HAP-1 (cell line): ENCODE data around the gene SERPIND1.

Experiments
- DNase-seq, 2 experiments: peaks; one replicate each; pipeline ENCODE4 v3.0.0-alpha.2; 2016 to 2020; ENCODE audit warnings: low spot score in 2 of 2
- H3K27me3 ChIP-seq: fragments of 250-450 bp; sonication (Bioruptor Pico); 2 replicates; pipeline ENCODE4 v1.5.1; 2020; ENCODE audit warnings: low read depth, mild to moderate bottlenecking, moderate library complexity
- H3K36me3 ChIP-seq: fragments of 250-450 bp; sonication (Bioruptor Pico); replicated peaks from 2 replicates; pipeline ENCODE4 v1.5.1; 2020; ENCODE audit warnings: mild to moderate bottlenecking
- H3K4me1 ChIP-seq: fragments of 250-450 bp; sonication (Bioruptor Pico); 2 replicates; pipeline ENCODE4 v1.5.1; 2020; ENCODE audit warnings: mild to moderate bottlenecking
- H3K4me3 ChIP-seq: fragments of 250-450 bp; sonication (Bioruptor Pico); 2 replicates; pipeline ENCODE4 v1.5.1; 2020; ENCODE audit warnings: mild to moderate bottlenecking, moderate library complexity
- H3K9me3 ChIP-seq: fragments of 250-450 bp; sonication (Bioruptor Pico); 2 replicates; pipeline ENCODE4 v1.5.1; 2020; ENCODE audit warnings: mild to moderate bottlenecking, moderate library complexity
- in situ Hi-C: fragments of 300-500 bp; cut with MboI; formaldehyde crosslinking; loops from 3 replicates; pipeline ENCODE4 v1.14.3; 2020; ENCODE audit warnings: low sequenced_read_pairs, inconsistent platforms, mixed read lengths

SERPIND1 gene

DNA sequence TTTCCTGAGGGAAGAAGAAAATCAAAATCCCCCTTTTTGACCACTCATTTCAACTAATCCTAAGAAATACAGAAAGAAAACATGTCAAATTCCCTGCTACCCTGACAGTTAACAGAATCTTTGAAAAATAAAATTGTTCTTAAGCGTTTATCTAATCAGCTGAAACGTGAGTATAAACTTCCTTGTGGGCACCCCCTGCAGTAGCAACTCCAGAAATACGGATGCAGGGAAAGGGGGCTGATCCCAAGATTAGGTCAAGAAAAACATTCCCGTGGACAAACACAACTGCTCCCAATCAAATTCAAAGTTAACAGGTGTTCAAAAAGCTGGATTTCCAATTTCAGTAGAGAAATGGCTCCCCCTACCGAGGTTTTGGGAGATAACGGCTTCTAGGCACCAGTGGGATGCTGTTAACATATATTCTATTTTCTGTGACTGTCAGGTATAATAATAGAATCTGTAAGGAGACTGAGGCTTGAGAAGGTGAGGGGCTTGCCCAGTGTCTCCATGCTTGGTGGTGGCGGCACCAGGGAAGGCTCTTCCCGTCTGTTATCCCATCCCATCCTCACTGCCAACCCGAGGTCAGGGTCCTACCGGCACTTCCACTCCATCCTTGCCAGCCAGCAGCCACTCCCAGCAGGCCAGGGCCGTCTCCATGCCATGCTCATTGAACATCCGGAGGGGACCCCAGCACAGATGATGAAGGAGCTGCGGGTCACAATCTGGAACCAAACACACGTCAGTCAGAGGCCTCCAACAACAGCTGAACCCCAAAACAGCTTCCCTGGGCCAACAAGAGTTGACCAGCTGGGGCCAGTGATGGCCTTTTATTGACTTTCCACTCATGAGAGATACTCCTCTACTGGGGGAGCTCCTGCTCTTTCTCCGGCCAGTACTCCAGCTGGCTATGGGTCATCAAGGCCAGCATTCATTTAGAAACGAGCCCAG, 32.0 kb upstream of the SERPIND1 start:
- Histone ChIP-seq H3K4me3 (no peak overlapping the region), H3K27me3 (no peaks in the 10 kb centered on the region), H3K36me3 (peaks cover 22% of the 10 kb centered on the region), H3K9me3 (no peaks in the 10 kb centered on the region), H3K4me1 (no peaks in the 10 kb centered on the region)
- in situ Hi-C loops: no loop called here
- peak; percentile 32 to 68 for DNase-seq

DNA sequence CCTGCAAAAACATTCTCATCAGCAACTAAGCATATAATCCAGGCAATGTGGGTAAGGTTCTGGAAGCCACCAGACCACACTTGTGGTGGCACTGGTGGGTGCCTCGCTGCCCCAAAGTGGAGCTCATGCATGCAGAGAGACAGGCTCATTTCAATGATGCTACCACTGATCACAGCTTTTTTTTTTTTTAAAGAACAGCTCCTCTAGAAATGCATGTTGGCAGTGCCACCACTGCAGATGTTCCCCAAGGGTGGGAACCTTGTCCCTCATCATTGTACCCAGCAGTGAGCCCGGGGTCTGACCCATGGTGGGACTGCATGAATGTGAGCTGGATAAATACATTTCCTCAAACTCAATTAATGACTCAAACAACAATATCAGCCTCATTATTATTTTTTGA, 31.1 kb upstream of the SERPIND1 start:
- in situ Hi-C loops: no loop called here
- no peaks in the 10 kb centered on the region for H3K9me3 ChIP-seq
- H3K4me1 ChIP-seq: no peaks in the 10 kb centered on the region
- H3K27me3 ChIP-seq: no peaks in the 10 kb centered on the region
- peaks cover 22% of the 10 kb centered on the region for H3K36me3 ChIP-seq
- no peak overlapping the region for H3K4me3 ChIP-seq
- DNase-seq: no peak

DNA sequence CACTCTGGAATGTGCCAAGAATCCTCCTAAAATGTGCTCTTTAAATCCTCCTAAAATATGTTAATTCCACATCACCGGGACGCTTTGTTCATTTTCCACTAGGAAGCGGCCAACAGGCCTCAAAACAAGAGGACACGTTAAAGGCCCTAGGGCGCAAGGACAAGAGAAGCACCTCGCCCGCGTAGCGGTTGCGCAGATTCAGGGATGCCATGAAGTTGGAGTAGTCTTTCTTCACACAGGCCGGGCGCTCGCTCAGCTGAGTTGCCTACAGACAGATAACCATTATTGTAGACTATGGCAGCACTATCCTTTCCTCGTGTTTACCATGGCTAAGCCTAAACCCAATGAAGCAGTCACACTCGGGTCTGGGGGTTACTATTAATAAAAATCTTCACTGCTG, 29.5 kb upstream of the SERPIND1 start:
- in situ Hi-C loops: no loop called here
- Histone ChIP-seq H3K4me3 (no peak overlapping the region), H3K9me3 (no peaks in the 10 kb centered on the region), H3K27me3 (no peaks in the 10 kb centered on the region), H3K36me3 (peaks cover 22% of the 10 kb centered on the region), H3K4me1 (no peaks in the 10 kb centered on the region)
- peak; percentile 7 to 33 for DNase-seq

DNA sequence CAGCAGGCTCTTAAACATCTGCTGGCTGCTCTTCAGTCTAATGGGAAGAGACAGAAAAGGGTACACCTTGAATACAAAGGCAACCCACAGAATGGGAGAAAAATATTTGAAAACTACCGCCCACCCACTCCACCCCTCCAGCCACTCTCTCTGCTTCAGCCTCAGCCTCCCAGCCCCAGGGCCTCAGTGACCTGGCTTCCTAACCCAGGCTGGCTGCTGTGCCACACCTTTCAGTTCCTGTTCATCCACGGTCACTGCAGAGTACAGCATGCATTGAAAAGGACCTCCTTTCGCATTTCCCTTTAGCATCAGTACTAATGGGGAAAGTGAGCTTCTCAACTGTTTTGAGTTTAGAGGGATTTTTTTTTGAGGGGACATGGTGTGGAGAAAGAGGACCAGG, 28.8 kb upstream of the SERPIND1 start:
- Histone ChIP-seq H3K9me3 (no peaks in the 10 kb centered on the region), H3K36me3 (peaks cover 22% of the 10 kb centered on the region), H3K27me3 (no peaks in the 10 kb centered on the region), H3K4me1 (no peaks in the 10 kb centered on the region), H3K4me3 (no peak overlapping the region)
- in situ Hi-C loops: no loop called here
- DNase-seq: no peak

DNA sequence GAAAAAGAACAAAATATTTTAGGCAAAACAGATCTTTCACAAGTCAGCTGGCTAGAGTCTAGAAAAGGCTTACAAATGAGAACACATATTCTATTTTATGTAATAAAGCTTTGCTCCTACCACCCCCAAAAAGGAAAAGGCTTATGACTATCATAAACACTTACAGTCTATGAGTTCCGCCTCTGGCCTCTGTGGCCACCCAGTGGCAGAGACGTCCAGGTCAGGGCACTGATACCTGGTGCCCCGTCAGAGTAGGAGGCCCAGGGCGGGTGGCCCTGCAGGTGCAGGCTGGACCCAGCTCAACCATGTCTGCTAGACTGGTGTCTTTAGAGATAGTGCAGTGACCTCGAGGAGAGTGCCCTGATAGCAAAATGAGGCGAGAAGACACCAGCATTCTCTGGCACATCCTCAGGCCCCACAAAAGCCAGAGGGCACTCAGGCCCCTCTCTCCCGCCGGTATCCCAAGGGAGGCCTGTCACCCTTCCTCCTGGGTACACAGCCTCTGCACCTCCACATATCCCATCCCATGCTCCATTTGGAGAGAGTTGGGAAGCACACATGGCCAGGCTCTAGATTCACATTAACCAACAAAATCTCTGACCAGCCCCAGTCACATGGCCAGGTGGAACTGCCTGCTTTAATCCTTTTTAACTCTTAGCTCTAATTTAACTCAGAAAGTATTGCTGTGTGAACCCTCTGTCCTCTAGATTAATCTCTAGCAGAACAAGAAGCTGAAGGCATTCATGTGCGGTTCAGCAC, 27.3 kb upstream of the SERPIND1 start:
- in situ Hi-C loops: no loop called here
- peaks cover 24% of the 10 kb centered on the region for H3K36me3 ChIP-seq
- no peaks in the 10 kb centered on the region for H3K9me3 ChIP-seq
- no peak overlapping the region for H3K4me3 ChIP-seq
- DNase-seq: no peak
- no peaks in the 10 kb centered on the region for H3K27me3 ChIP-seq
- H3K4me1 ChIP-seq: no peaks in the 10 kb centered on the region

DNA sequence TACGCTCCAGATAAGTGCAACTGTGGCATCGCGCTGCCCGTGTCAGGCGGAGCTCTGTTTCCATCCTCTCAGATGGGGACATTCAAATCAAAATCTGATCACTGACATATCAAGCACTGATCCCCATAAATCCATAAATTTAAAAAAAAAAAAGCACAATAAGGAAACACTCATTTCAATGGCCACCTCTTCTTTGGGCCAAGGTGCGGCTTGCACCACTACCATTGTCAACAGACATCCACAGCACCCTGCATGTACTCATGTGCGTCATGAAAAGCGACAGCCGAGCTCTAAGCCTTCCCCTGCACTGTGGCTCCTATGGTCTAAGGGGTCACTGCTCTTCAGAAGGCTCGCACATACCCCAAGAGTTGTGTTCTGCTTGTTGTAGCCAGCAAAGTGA, 26.7 kb upstream of the SERPIND1 start:
- H3K4me3 ChIP-seq: no peak overlapping the region
- H3K9me3 ChIP-seq: no peaks in the 10 kb centered on the region
- no peaks in the 10 kb centered on the region for H3K27me3 ChIP-seq
- no peak for DNase-seq
- in situ Hi-C loops: no loop called here
- H3K36me3 ChIP-seq: peaks cover 24% of the 10 kb centered on the region
- no peaks in the 10 kb centered on the region for H3K4me1 ChIP-seq

DNA sequence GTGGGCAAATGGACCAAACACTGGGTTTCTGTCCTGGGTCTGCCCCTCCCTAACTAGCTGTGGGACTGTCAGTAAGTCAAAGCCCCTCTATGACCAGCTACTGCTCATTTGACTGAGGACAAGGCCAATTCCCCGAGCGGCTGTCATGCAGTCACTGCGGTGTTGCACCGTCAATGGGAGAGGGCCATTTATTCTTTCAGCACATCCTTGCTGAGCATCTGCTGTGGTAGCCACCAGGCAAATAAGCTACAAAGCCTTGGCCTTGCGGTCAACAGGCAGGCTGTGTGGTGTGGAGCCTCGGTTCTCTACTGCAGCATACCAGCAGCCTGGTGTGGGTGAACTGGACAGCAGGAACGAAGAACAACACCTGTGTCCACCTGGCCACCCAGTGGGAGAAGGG, 25.8 kb upstream of the SERPIND1 start:
- in situ Hi-C loops: no loop called here
- Histone ChIP-seq H3K4me1 (no peaks in the 10 kb centered on the region), H3K36me3 (peaks cover 27% of the 10 kb centered on the region), H3K4me3 (no peak overlapping the region), H3K9me3 (no peaks in the 10 kb centered on the region), H3K27me3 (no peaks in the 10 kb centered on the region)
- DNase-seq: no peak

DNA sequence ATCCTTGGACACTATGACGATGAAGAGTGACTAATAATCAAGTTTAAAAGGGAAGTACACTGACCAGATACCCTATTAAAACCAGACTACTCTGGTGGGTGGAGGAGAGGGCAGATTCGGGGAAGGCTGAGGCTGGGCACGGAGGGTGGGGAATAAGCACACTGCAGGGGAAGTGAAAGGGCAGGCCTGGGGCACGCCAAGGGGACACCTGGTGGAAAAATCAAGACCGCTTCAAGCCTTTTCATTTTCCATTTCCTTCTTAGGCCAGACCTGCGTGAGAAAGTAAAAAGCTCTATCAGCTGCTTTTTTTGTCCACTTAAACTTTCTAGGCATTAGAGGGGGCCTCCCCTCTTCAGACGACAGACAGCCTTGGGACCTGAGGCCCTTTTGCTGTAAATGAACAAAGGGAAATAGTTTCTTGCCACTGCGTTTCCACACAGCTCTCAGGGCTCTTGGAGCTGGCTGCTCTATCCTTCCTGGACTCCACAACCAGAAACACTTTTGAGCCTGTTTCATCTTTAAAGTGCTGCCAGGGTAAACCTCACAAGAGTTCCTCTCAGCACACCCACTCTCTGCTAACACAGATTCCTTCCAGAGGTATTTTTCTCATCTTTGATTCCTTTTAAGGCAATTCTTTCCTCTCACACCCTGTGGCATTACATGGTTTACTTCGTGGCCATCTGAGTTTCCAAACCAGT, 25.0 kb upstream of the SERPIND1 start:
- H3K9me3 ChIP-seq: no peaks in the 10 kb centered on the region
- H3K4me1 ChIP-seq: no peaks in the 10 kb centered on the region
- H3K4me3 ChIP-seq: no peak overlapping the region
- no peaks in the 10 kb centered on the region for H3K27me3 ChIP-seq
- no peak for DNase-seq
- peaks cover 27% of the 10 kb centered on the region for H3K36me3 ChIP-seq
- in situ Hi-C loops: no loop called here

DNA sequence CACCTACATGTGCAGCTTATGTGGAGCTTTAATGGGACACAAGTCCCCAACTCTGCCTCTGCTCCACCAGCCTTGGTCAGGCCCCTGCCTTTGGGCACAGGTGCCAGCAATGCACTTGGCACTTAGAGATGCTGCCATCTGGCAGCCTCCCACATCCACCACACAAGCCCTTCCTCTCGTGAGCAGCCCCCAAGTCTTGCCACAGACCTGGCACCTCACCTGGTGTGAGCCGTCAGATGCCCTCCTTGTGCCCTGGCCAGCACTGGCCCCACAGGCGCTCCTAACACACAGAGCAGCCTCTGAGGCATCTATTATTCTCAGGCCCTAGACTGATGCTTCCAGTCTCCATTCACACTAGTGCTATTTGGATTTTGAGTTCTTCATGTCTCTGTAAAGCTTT, 24.5 kb upstream of the SERPIND1 start:
- H3K4me1 ChIP-seq: no peaks in the 10 kb centered on the region
- H3K27me3 ChIP-seq: no peaks in the 10 kb centered on the region
- in situ Hi-C loops: no loop called here
- H3K4me3 ChIP-seq: no peak overlapping the region
- no peak for DNase-seq
- H3K9me3 ChIP-seq: no peaks in the 10 kb centered on the region
- peaks cover 26% of the 10 kb centered on the region for H3K36me3 ChIP-seq

DNA sequence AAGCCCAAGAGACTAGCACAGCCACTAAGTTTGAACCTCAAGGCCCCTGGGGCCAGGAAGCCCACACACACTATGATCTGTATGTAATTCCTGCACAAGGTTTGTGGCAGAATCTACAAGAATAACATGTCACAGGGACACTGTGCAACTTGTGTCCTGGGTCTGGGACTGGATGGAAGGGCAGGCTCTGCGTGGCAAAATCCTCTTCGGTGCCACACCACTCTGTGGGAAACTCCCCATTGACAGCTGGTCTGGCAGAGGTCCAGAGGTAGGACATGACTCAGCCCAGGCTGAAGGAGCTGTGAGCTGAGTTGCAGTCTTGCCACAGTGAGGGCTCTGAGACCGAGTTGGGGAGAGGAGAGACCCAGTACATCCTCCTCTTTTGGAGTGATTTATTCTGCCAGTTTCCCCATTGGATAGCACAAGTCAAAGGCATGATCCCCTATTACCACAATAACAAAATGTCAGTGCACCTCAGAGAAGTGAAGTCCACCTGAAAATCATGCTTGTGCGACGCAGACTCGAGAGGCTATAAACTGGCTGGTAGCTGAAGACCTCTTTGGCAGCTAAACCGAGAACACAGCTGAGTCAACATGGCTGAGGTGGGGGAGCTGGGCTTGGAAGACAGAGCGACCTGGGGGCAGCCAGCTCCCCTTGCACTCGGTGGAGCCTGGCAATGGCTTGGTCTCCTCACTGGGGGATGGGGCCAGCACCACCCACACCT, 23.3 kb upstream of the SERPIND1 start:
- Histone ChIP-seq H3K27me3 (no peaks in the 10 kb centered on the region), H3K4me1 (no peaks in the 10 kb centered on the region), H3K4me3 (no peak overlapping the region), H3K36me3 (peaks cover 19% of the 10 kb centered on the region), H3K9me3 (no peaks in the 10 kb centered on the region)
- DNase-seq: no peak
- in situ Hi-C loops: no loop called here

DNA sequence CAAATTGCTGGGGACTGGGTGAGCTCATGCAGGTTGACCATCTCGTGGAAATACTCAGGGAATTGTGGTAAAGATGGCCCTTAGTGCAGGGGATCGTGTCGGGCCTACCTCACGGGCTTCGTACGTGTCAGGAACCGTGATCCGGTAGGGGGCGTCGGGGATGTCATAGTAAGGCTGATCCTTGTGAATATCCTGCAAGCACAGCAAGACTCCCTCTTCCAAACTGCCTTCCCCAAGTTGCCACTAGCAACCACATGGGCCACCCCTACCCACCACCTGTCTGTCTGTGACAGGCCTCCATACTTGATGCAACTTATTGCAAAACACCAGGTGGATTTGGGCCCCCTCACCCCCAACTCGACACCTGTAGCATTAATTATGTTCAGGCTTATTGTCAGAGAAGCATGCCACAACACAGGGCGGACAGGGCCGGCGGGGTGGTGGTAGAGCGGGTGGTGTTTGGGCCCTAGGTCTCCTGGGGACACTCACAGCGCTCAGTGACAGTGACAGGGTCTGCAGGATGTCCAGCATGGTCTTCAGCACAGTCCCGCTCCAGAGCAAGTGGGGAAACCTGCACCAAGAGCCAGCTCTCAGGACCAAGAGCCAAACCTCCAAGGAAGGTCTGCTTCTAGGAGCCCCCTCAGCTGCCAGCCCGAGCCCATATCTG, 22.6 kb upstream of the SERPIND1 start:
- Histone ChIP-seq H3K27me3 (no peaks in the 10 kb centered on the region), H3K36me3 (peaks cover 19% of the 10 kb centered on the region), H3K4me1 (no peaks in the 10 kb centered on the region), H3K9me3 (no peaks in the 10 kb centered on the region), H3K4me3 (no peak overlapping the region)
- in situ Hi-C loops: no loop called here
- DNase-seq: peak in 1 of 2 experiments; percentile 20

DNA sequence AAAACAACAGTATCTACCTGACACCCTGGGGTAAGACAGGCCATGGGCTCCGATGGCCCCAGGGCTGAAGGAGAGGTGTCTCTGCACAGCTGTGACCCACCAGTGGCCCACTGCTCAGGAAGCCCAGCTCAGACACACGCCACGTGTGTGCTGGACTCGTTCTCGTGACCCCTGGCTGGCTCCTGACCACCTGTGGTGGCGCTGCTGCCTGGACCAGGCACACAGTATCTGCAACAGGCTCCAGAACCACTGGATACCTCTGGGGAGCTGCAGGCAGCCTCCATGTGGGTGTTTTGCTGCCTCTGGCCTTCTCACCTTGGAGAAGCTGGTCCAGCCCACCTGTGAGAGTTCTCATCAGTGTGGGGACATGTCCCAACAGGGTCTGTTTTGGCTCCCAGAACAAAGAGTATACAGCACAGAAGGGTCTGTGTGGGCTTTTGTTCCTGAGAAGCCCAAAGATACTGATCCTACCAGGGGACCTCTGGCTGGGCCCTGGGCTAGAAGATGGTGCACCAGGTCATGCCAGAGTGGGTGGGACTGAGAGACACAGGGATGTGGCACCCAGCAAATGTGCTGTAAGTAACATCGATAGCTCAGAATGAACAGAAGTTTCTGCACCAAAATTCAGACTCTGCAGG, 21.7 kb upstream of the SERPIND1 start:
- DNase-seq: no peak
- Histone ChIP-seq H3K36me3 (peaks cover 16% of the 10 kb centered on the region), H3K27me3 (no peaks in the 10 kb centered on the region), H3K9me3 (no peaks in the 10 kb centered on the region), H3K4me1 (no peaks in the 10 kb centered on the region), H3K4me3 (no peak overlapping the region)
- in situ Hi-C loops: no loop called here
